Endothelial cell of umbilical vein (primary cell): Measurements from ENCODE around the gene TFDP2. TPM values are rescaled to one million over a fixed set of nuclear protein-coding genes. Genes with fewer than 3 reads are reported as not detected.

ENCODE experiments used
- BruUV-seq: library from RNA; stranded (reverse); fragments of 400-500 nt; replicated peaks from 2 replicates; lab custom pipeline; 2021; lab: Mats Ljungman, UMichigan
- CTCF ChIA-PET: fragments of 300-600, 350-600 bp; sonication (Branson Sonifier 250); formaldehyde crosslinking; loops from one replicate; lab custom pipeline; 2021; ENCODE audit warnings: antibody characterized with exemption, inconsistent platforms; lab: Charles Lee
- POLR2A ChIA-PET: fragments of 300-600, 350-600 bp; sonication (Branson Sonifier 250); formaldehyde crosslinking; loops from one replicate; lab custom pipeline; 2021; ENCODE audit warnings: antibody characterized with exemption, inconsistent platforms; lab: Charles Lee
- DNase-seq: peaks from one replicate; pipeline ENCODE4 v3.0.0-alpha.2; 2011; ENCODE audit warnings: low read depth, low spot score
- FAIRE-seq: peaks from 2 replicates; lab custom pipeline; 2011; peaks lifted over from hg19 to GRCh38; lab: Jason Lieb, UNC
- H2AFZ ChIP-seq: 2 replicates; pipeline ENCODE4 v1.6.0; 2012; ENCODE audit warnings: low read depth, low read length, control low read depth, inconsistent platforms
- H3K27ac ChIP-seq: 2 replicates; pipeline ENCODE4 v1.5.1; 2011; ENCODE audit warnings: low read depth, mild to moderate bottlenecking, control low read depth, low read length, moderate library complexity; ENCODE audit not compliant: insufficient read depth
- H3K27me3 ChIP-seq, 2 experiments: 2 replicates each; pipeline versions ENCODE4 v1.6.0 to v1.6.1; 2011; ENCODE audit warnings: low read length in 2 of 2, mixed read lengths in 1 of 2; ENCODE audit not compliant: control insufficient read depth in 2 of 2, insufficient read depth in 2 of 2
- H3K36me3 ChIP-seq, 2 experiments: 2 replicates in 1 of 2; 3 replicates in 1 of 2; pipeline ENCODE4 v1.5.1; 2011; ENCODE audit warnings: low read length in 2 of 2, mild to moderate bottlenecking in 1 of 2, moderate library complexity in 1 of 2; ENCODE audit not compliant: control insufficient read depth in 2 of 2, insufficient read depth in 2 of 2; ENCODE audit errors: extremely low read depth in 1 of 2
- H3K4me1 ChIP-seq: 3 replicates; pipeline ENCODE4 v1.5.1; 2011; ENCODE audit warnings: mild to moderate bottlenecking, low read length; ENCODE audit not compliant: control insufficient read depth, insufficient read depth; ENCODE audit errors: extremely low read depth
- H3K4me2 ChIP-seq: 2 replicates; pipeline ENCODE4 v1.6.1; 2011; ENCODE audit warnings: low read length, control low read depth, mixed read lengths; ENCODE audit not compliant: insufficient read depth
- H3K4me3 ChIP-seq, 3 experiments: fragments of 200-600 bp in 1 of 3; sonication (generic), shearing (Covaris generic) in 1 of 3; replicated peaks in 1 of 3; 2 replicates each; pipeline ENCODE4 v1.5.1; 2011 to 2016; ENCODE audit warnings: control low read depth in 3 of 3, low read length in 3 of 3, mild to moderate bottlenecking in 2 of 3, inconsistent platforms in 1 of 3, low read depth in 1 of 3, moderate library complexity in 1 of 3; ENCODE audit not compliant: insufficient read depth in 1 of 3
- H3K79me2 ChIP-seq: 2 replicates; pipeline ENCODE4 v1.6.0; 2012; ENCODE audit warnings: low read length, inconsistent platforms; ENCODE audit not compliant: control insufficient read depth, insufficient read depth
- H3K9ac ChIP-seq: replicated peaks from 2 replicates; pipeline ENCODE3; 2011; ENCODE audit warnings: low read length, control low read depth; ENCODE audit not compliant: insufficient read depth; ENCODE audit errors: extremely low read depth
- H3K9me1 ChIP-seq: replicated peaks from 3 replicates; pipeline ENCODE4 v1.6.0; 2011; ENCODE audit warnings: mild to moderate bottlenecking, low read length; ENCODE audit not compliant: control insufficient read depth, insufficient read depth; ENCODE audit errors: extremely low read depth
- H3K9me3 ChIP-seq: replicated peaks from 2 replicates; pipeline ENCODE4 v1.5.1; 2012; ENCODE audit warnings: low read length, inconsistent platforms; ENCODE audit not compliant: control insufficient read depth, insufficient read depth
- H4K20me1 ChIP-seq: replicated peaks from 2 replicates; pipeline ENCODE3; 2011; ENCODE audit warnings: mild to moderate bottlenecking, low read length; ENCODE audit not compliant: control insufficient read depth, insufficient read depth; ENCODE audit errors: extremely low read depth
- EZH2 ChIP-seq: IDR thresholded peaks from 2 replicates; pipeline ENCODE4 v1.6.1; 2012; ENCODE audit warnings: borderline replicate concordance, low read depth, mild to moderate bottlenecking, moderate library complexity, low read length, inconsistent platforms; ENCODE audit not compliant: severe bottlenecking
- FOS ChIP-seq: IDR thresholded peaks from 2 replicates; pipeline ENCODE4 v1.6.1; 2011; ENCODE audit warnings: mild to moderate bottlenecking, low read length, moderate library complexity, borderline replicate concordance; ENCODE audit not compliant: insufficient read depth
- GATA2 ChIP-seq: IDR thresholded peaks from 2 replicates; pipeline ENCODE4 v1.7.0; 2011; ENCODE audit warnings: low read depth, mild to moderate bottlenecking, moderate library complexity, mixed read lengths, low read length; ENCODE audit not compliant: insufficient read length, insufficient read depth
- JUN ChIP-seq: IDR thresholded peaks from 2 replicates; pipeline ENCODE4 v1.6.1; 2011; ENCODE audit warnings: borderline replicate concordance, low read depth; ENCODE audit not compliant: insufficient read length, insufficient read depth
- MYC ChIP-seq: IDR thresholded peaks from one replicate; pipeline ENCODE4 v1.6.1; 2011; ENCODE audit warnings: mild to moderate bottlenecking, low read depth, low read length
- POLR2A ChIP-seq: IDR thresholded peaks from 2 replicates; pipeline ENCODE4 v1.6.1; 2012; ENCODE audit warnings: low read depth, mild to moderate bottlenecking, control low read depth, low read length
- POLR2AphosphoS5 ChIP-seq: IDR thresholded peaks from 2 replicates; pipeline ENCODE4 v1.6.1; 2012; ENCODE audit warnings: low read depth, mild to moderate bottlenecking, control low read depth, low read length, moderate library complexity; ENCODE audit not compliant: insufficient read depth
- dilution Hi-C: fragments of 300-500 bp; cut with MboI; formaldehyde crosslinking; loops from one replicate; pipeline ENCODE4 v1.15.0; 2019; ENCODE audit warnings: low sequenced_read_pairs; ENCODE audit not compliant: extremely low pct_ligation_motif_present
- intact Hi-C: fragments of 100-400 bp; cut with micrococcal nuclease; formaldehyde crosslinking; loops from one replicate; pipeline ENCODE4 v1.10.0; 2022
- polyA plus RNA-seq, 4 experiments: library from polyadenylated mRNA; depleted of rRNA in 3 of 4; stranded (reverse) in 3 of 4; unstranded in 1 of 4; fragments of >200 nt; gene quantifications; 2 replicates each; pipeline versions ENCODE4 v1.2.1 to v1.2.3, GENCODE V29; 2011 to 2012; ENCODE audit warnings: missing spikeins in 1 of 4
- total RNA-seq: library from RNA; stranded (reverse); gene quantifications from 2 replicates; pipeline ENCODE4 v1.2.3, GENCODE V29; 2021
- TF ChIP-seq, protein P1 (sequence below): IDR thresholded peaks from 2 replicates; pipeline ENCODE4 v1.6.1; 2011; ENCODE audit not compliant: insufficient read depth, insufficient read length
- TF ChIP-seq, protein P2 (sequence below), 2 donors: IDR thresholded peaks; 1 replicate in 1 of 2; 2 replicates in 1 of 2; pipeline ENCODE4 v1.5.1; 2011; ENCODE audit warnings: low read length in 2 of 2, mild to moderate bottlenecking in 2 of 2, moderate library complexity in 2 of 2, control low read depth in 1 of 2, inconsistent platforms in 1 of 2, low read depth in 1 of 2; ENCODE audit not compliant: insufficient read depth in 1 of 2; ENCODE audit errors: extremely low read depth in 1 of 2

Gene TFDP2
- total and polyA plus RNA-seq, 2 donors (not counting 3 experiments of a cell fraction or from before 2014, with no cell fraction given) = 8.5 to 21.5 TPM

DNA sequence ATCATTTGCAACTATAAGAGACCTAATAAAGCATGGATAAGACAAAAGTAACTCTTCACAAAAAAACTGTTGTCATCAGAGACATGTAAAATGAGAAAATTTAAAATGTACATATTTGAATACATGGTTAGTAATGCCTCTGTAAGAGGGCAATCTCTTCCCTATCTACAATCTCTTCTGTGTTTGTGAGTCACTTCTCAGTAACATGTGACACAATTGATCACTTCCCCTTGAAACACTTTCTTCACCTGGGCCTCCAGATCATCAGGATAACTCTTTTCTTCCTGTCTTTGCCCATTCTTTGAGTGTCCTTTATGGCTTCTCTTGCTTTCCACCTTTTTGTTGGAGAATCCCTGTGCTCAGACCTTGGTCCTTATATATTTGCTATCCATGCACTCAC, 50.4 kb downstream of the TFDP2 start:
- no peak overlapping the region for H3K9ac ChIP-seq
- POLR2A ChIA-PET = no interaction called here

More for the DNA sequence above, 50.4 kb downstream of the TFDP2 start:
- H3K4me2 ChIP-seq = no peak overlapping the region
- FAIRE-seq (no peak), DNase-seq (peak; percentile 6)
- no peaks in the 10 kb centered on the region for H3K79me2 ChIP-seq
- H3K4me1 ChIP-seq = peaks cover 2% of the 10 kb centered on the region
- H3K4me3 ChIP-seq = no peak overlapping the region
- dilution Hi-C loops (no loop called here), intact Hi-C loops (no loop called here)
- H2AFZ ChIP-seq = no peak overlapping the region
- TF ChIP-seq, protein P1, sequence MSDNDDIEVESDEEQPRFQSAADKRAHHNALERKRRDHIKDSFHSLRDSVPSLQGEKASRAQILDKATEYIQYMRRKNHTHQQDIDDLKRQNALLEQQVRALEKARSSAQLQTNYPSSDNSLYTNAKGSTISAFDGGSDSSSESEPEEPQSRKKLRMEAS = no peak
- TF ChIP-seq POLR2A (no peak), MYC (no peak), POLR2AphosphoS5 (no peak), JUN (peak; percentile 22), EZH2 (no peak), GATA2 (peak; percentile 86), FOS (peak; percentile 48)
- TF ChIP-seq, protein P2, sequence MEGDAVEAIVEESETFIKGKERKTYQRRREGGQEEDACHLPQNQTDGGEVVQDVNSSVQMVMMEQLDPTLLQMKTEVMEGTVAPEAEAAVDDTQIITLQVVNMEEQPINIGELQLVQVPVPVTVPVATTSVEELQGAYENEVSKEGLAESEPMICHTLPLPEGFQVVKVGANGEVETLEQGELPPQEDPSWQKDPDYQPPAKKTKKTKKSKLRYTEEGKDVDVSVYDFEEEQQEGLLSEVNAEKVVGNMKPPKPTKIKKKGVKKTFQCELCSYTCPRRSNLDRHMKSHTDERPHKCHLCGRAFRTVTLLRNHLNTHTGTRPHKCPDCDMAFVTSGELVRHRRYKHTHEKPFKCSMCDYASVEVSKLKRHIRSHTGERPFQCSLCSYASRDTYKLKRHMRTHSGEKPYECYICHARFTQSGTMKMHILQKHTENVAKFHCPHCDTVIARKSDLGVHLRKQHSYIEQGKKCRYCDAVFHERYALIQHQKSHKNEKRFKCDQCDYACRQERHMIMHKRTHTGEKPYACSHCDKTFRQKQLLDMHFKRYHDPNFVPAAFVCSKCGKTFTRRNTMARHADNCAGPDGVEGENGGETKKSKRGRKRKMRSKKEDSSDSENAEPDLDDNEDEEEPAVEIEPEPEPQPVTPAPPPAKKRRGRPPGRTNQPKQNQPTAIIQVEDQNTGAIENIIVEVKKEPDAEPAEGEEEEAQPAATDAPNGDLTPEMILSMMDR (IDR thresholded peaks at IDR 0.05; ENCODE audit: extremely low read depth in 1 of 2, insufficient read depth in 1 of 2, low read depth in 1 of 2, low read length in 2 of 2) = no peak
- no peaks in the 10 kb centered on the region for H3K9me1 ChIP-seq
- BruUV-seq = no TSS peak
- H4K20me1 ChIP-seq = no peaks in the 10 kb centered on the region
- CTCF ChIA-PET = interaction anchor here (1.4 kb wide), 1 partner anchor 27 kb away, joined by 4 read pairs; no protein-coding TSS in a partner anchor
- H3K36me3 ChIP-seq = no peaks in the 10 kb centered on the region
- H3K9me3 ChIP-seq = no peaks in the 10 kb centered on the region
- H3K27me3 ChIP-seq = no peaks in the 10 kb centered on the region
- H3K27ac ChIP-seq = no peak overlapping the region
